RWPE2 (cell line): Measurements from ENCODE around the gene FANCD2OS.
"Not testable (repeated sequence)": the region's sequence is repeated elsewhere in the genome, so short reads cannot be mapped to it uniquely, and the experiment has no call there.

Experiments used
- ATAC-seq: fragments of 200-7000 bp; cut with Tn5 transposase; 3 replicates; pipeline ENCODE4 v1.9.1; 2021; ENCODE audit warnings: low read depth
- DNase-seq: peaks from one replicate; pipeline ENCODE4 v3.0.0-alpha.2; 2020; ENCODE audit warnings: low spot score
- H3K27ac ChIP-seq: fragments of 450-650 bp; 2 replicates; pipeline ENCODE4 v1.5.1; 2017; ENCODE audit warnings: mild to moderate bottlenecking; ENCODE audit not compliant: poor library complexity, severe bottlenecking
- H3K27me3 ChIP-seq: fragments of 250-450 bp; sonication (Bioruptor Pico); 2 replicates; pipeline ENCODE4 v1.5.1; 2021; ENCODE audit warnings: mild to moderate bottlenecking, moderate library complexity; ENCODE audit not compliant: insufficient read depth, poor library complexity, severe bottlenecking
- H3K36me3 ChIP-seq: fragments of 250-450 bp; sonication (Bioruptor Pico); 2 replicates; pipeline ENCODE4 v1.5.1; 2020; ENCODE audit warnings: low read depth, mild to moderate bottlenecking, moderate library complexity
- H3K4me1 ChIP-seq: fragments of 250-450 bp; sonication (Bioruptor Pico); 2 replicates; pipeline ENCODE4 v1.5.1; 2021; ENCODE audit warnings: mild to moderate bottlenecking, moderate library complexity; ENCODE audit not compliant: insufficient read depth, poor library complexity, severe bottlenecking
- H3K4me3 ChIP-seq: fragments of 250-450 bp; sonication (Bioruptor Pico); 2 replicates; pipeline ENCODE4 v1.5.1; 2021; ENCODE audit warnings: mild to moderate bottlenecking, moderate library complexity; ENCODE audit not compliant: severe bottlenecking
- H3K9me3 ChIP-seq: fragments of 250-450 bp; sonication (Bioruptor Pico); 2 replicates; pipeline ENCODE4 v1.5.1; 2021; ENCODE audit warnings: mild to moderate bottlenecking, moderate library complexity; ENCODE audit not compliant: severe bottlenecking
- TF ChIP-seq, protein P1 (sequence below): fragments of 450-650 bp; IDR thresholded peaks from one replicate; pipeline ENCODE4 v1.5.1; 2017; ENCODE audit warnings: mild to moderate bottlenecking, moderate library complexity; ENCODE audit not compliant: poor library complexity, severe bottlenecking

The FANCD2OS gene

DNA sequence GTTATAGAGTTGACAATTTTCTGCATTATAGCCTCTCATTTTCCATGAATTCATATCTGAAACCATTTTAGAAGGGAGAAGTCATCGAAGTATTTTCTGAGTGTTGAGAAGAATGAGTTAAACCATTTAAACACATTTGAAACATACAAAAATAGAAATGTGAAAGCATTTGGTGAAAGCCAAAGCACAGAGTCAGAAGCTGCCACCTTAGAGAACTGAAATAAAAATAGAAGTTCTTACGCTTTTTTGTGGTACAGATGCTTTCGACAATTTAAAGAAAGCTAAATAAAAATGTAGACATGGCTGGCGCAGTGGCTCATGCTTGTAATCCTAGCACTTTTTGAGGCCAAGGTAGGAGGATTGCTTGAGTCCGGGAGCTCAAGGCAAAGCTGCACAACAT is 9.0 kb downstream of the FANCD2OS start:
- Histone ChIP-seq H3K4me1 (no peaks in the 10 kb centered on the region), H3K36me3 (peaks cover 54% of the 10 kb centered on the region), H3K27me3 (no peaks in the 10 kb centered on the region), H3K4me3 (no peak overlapping the region), H3K27ac (no peak overlapping the region), H3K9me3 (no peaks in the 10 kb centered on the region)
- DNase-seq: no peak
- TF ChIP-seq, protein P1, sequence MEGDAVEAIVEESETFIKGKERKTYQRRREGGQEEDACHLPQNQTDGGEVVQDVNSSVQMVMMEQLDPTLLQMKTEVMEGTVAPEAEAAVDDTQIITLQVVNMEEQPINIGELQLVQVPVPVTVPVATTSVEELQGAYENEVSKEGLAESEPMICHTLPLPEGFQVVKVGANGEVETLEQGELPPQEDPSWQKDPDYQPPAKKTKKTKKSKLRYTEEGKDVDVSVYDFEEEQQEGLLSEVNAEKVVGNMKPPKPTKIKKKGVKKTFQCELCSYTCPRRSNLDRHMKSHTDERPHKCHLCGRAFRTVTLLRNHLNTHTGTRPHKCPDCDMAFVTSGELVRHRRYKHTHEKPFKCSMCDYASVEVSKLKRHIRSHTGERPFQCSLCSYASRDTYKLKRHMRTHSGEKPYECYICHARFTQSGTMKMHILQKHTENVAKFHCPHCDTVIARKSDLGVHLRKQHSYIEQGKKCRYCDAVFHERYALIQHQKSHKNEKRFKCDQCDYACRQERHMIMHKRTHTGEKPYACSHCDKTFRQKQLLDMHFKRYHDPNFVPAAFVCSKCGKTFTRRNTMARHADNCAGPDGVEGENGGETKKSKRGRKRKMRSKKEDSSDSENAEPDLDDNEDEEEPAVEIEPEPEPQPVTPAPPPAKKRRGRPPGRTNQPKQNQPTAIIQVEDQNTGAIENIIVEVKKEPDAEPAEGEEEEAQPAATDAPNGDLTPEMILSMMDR: no peak
- ATAC-seq: no peak

DNA sequence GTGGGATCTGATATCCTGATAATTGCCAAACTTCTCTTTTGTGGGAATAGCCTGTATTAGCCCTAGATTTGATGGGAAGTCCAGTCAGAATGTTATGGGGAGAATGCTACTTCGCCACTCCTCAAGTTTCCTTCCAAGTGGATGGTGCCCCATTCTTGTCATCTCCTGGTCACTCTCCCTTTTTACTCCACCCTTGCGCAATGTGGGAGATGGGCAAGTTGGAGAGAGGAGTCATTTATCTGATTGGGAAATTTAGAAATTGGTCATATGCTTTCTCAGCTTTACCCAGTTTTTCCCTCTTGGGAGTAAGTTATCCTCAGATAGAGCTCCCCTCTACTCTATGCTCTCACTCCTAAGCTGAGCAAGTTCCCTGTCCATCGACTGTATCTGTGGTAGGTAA is 14.4 kb downstream of the FANCD2OS start:
- no peaks in the 10 kb centered on the region for H3K4me1 ChIP-seq
- H3K4me3 ChIP-seq: no peak overlapping the region
- ATAC-seq: no peak
- no peak for DNase-seq
- no peaks in the 10 kb centered on the region for H3K9me3 ChIP-seq
- no peak overlapping the region for H3K27ac ChIP-seq
- TF ChIP-seq, protein P1: no peak
- no peaks in the 10 kb centered on the region for H3K27me3 ChIP-seq
- H3K36me3 ChIP-seq: peaks cover 80% of the 10 kb centered on the region

DNA sequence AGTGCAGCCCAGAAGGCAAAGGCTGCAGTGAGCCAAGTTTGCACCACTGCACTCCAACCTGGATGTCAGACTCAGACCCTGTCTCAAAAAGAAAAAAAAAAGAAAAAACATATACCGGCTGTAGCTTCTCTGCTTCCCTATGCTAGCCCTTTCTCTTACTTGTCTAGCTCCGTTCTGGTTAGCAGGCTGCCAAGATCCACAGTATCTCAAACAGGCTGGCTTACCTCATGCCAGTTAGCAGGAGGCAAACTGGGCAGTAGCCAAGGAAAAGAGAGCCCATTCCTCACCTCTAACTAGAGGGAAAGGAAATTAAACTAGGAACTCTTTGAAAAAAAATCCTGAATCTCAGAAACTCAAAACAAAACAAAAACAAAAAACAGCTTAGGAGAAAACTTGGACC is 16.7 kb downstream of the FANCD2OS start:
- DNase-seq, H3K9me3 ChIP-seq, H3K27ac ChIP-seq, H3K27me3 ChIP-seq, ATAC-seq, H3K4me3 ChIP-seq, H3K4me1 ChIP-seq: not testable (repeated sequence)
- H3K36me3 ChIP-seq: peaks cover 85% of the 10 kb centered on the region

DNA sequence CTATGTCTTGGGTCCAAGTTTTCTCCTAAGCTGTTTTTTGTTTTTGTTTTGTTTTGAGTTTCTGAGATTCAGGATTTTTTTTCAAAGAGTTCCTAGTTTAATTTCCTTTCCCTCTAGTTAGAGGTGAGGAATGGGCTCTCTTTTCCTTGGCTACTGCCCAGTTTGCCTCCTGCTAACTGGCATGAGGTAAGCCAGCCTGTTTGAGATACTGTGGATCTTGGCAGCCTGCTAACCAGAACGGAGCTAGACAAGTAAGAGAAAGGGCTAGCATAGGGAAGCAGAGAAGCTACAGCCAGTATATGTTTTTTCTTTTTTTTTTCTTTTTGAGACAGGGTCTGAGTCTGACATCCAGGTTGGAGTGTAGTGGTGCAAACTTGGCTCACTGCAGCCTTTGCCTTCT is 17.3 kb downstream of the FANCD2OS start:
- H3K36me3 ChIP-seq: peaks cover 86% of the 10 kb centered on the region
- not testable (repeated sequence) for DNase-seq, H3K4me1 ChIP-seq, H3K27me3 ChIP-seq, H3K9me3 ChIP-seq, ATAC-seq, H3K4me3 ChIP-seq, H3K27ac ChIP-seq

DNA sequence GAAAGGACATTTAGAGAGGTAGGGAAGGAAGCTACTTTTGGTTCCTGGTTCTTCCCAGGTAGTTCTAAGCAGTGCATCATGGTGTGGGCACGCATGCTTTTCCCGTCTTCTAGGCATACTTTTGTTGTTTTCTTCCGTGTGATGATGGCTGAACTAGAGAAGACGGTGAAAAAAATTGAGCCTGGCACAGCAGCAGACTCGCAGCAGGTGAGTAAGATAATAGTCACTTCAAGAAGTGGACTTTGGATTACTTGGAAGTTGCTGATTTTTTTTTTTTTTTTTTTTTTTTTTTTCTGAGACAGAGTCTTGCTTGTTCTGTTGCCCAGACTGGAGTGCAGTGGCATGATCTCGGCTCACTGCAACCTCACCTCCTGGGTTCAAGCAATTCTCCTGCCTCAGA is 17.9 kb downstream of the FANCD2OS start:
- TF ChIP-seq, protein P1: no peak
- Histone ChIP-seq H3K4me3 (no peak overlapping the region), H3K27me3 (no peaks in the 10 kb centered on the region), H3K4me1 (peaks cover 4% of the 10 kb centered on the region), H3K9me3 (no peaks in the 10 kb centered on the region), H3K27ac (no peak overlapping the region), H3K36me3 (peaks cover 88% of the 10 kb centered on the region)
- no peak for DNase-seq
- no peak for ATAC-seq

DNA sequence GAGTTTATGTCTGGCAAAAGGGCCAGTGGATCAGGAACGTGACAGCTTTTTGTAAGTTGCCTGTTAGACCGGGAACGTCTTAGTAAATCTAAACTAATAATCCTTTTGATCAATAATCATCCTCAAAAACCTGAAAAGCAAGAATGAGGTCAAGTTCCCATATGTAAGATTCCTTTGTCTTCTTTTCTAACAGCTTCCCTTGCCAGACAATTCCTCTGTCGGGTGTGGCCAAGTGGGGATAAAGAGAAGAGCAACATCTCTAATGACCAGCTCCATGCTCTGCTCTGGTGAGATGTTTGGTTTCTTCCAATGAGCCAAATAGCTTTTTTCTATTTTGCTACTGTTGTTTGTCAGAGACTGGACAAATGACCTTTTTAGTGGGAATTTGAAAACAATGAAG is 19.8 kb downstream of the FANCD2OS start:
- no peak for ATAC-seq
- Histone ChIP-seq H3K9me3 (no peaks in the 10 kb centered on the region), H3K27ac (no peak overlapping the region), H3K4me3 (no peak overlapping the region), H3K4me1 (peaks cover 4% of the 10 kb centered on the region), H3K36me3 (peaks cover 79% of the 10 kb centered on the region), H3K27me3 (no peaks in the 10 kb centered on the region)
- TF ChIP-seq, protein P1: no peak
- DNase-seq: no peak
